Measurements from ENCODE around the gene EREG. TPM values are rescaled to one million over a fixed set of nuclear protein-coding genes. Genes with fewer than 3 reads are reported as not detected.

The EREG gene
- under 1 TPM in 1 of 2 donors, not detected in 1; 0.07 TPM for total RNA-seq

GRCh38 chr4:74364652-74365491 lies at the start of gene EREG:
TSS of gene EREG (plus strand) at chr4:74365145. CDS start at chr4:74365309, 164 bp downstream.
- no peaks in the 10 kb centered on the region for H3K9me3 Mint-ChIP-seq
- DNase-seq (ENCODE audit: low spot score in 2 of 2), result peak in 1 of 2 donors; percentile 33

GRCh38 chr4:74315376-74315775 lies 49.6 kb upstream of the EREG start:
- Mint-ChIP-seq H3K27ac (no peak overlapping the region), H3K9me3 (no peaks in the 10 kb centered on the region), H3K36me3 (no peaks in the 10 kb centered on the region)
- ATAC-seq (no peak), DNase-seq (ENCODE audit: low spot score in 2 of 2) (no peak)

More at GRCh38 chr4:74364652-74365491, at the start of gene EREG:
- no peak within 1 kb of the TSS for H3K27ac Mint-ChIP-seq
- ATAC-seq, result peak; percentile 74 to 82
- H3K36me3 Mint-ChIP-seq, result no peaks in the 10 kb centered on the region

GRCh38 chr4:74316397-74316796 lies 48.5 kb upstream of the EREG start:
- ATAC-seq, result no peak
- no peaks in the 10 kb centered on the region for H3K36me3 Mint-ChIP-seq
- H3K9me3 Mint-ChIP-seq, result no peaks in the 10 kb centered on the region
- no peak for DNase-seq (ENCODE audit: low spot score in 2 of 2)
- H3K27ac Mint-ChIP-seq, result no peak overlapping the region

- DNase-seq (ENCODE audit: low spot score in 2 of 2) (no peak), ATAC-seq (no peak)
- no peak overlapping the region for H3K27ac Mint-ChIP-seq
- no peaks in the 10 kb centered on the region for H3K36me3 Mint-ChIP-seq
- no peaks in the 10 kb centered on the region for H3K9me3 Mint-ChIP-seq
These were observed 47.2 kb upstream of the EREG start for GRCh38 chr4:74317616-74318246.

GRCh38 chr4:74318276-74318675 lies 46.7 kb upstream of the EREG start:
- Mint-ChIP-seq H3K36me3 (no peaks in the 10 kb centered on the region), H3K27ac (no peak overlapping the region), H3K9me3 (no peaks in the 10 kb centered on the region)
- ATAC-seq, result no peak
- DNase-seq (ENCODE audit: low spot score in 2 of 2), result no peak

GRCh38 chr4:74319470-74319869 lies 45.5 kb upstream of the EREG start:
- Mint-ChIP-seq H3K27ac (no peak overlapping the region), H3K36me3 (no peaks in the 10 kb centered on the region), H3K9me3 (no peaks in the 10 kb centered on the region)
- DNase-seq (ENCODE audit: low spot score in 2 of 2) (no peak), ATAC-seq (no peak)

- no peaks in the 10 kb centered on the region for H3K9me3 Mint-ChIP-seq
- peak in 1 of 2 donors; percentile 28 for DNase-seq (ENCODE audit: low spot score in 2 of 2)
These were observed 44.3 kb upstream of the EREG start for GRCh38 chr4:74320559-74321118.

GRCh38 chr4:74322301-74322700 lies 42.6 kb upstream of the EREG start:
- Mint-ChIP-seq H3K27ac (no peak overlapping the region), H3K9me3 (no peaks in the 10 kb centered on the region), H3K36me3 (no peaks in the 10 kb centered on the region)
- ATAC-seq, result no peak
- DNase-seq (ENCODE audit: low spot score in 2 of 2), result no peak

More at GRCh38 chr4:74320559-74321118, 44.3 kb upstream of the EREG start:
- ATAC-seq, result peak; percentile 73 to 99
- H3K27ac Mint-ChIP-seq, result no peak overlapping the region
- no peaks in the 10 kb centered on the region for H3K36me3 Mint-ChIP-seq

GRCh38 chr4:74323663-74324062 lies 41.3 kb upstream of the EREG start:
- ATAC-seq (no peak), DNase-seq (ENCODE audit: low spot score in 2 of 2) (no peak)
- H3K36me3 Mint-ChIP-seq, result no peaks in the 10 kb centered on the region

GRCh38 chr4:74324262-74324661 lies 40.7 kb upstream of the EREG start:
- Mint-ChIP-seq H3K27ac (no peak overlapping the region), H3K9me3 (no peaks in the 10 kb centered on the region), H3K36me3 (no peaks in the 10 kb centered on the region)
- no peak for ATAC-seq
- no peak for DNase-seq (ENCODE audit: low spot score in 2 of 2)

More at GRCh38 chr4:74323663-74324062, 41.3 kb upstream of the EREG start:
- Mint-ChIP-seq H3K9me3 (no peaks in the 10 kb centered on the region), H3K27ac (no peak overlapping the region)

GRCh38 chr4:74325886-74326285 lies 39.1 kb upstream of the EREG start:
- H3K27ac Mint-ChIP-seq, result no peak overlapping the region
- ATAC-seq (no peak), DNase-seq (ENCODE audit: low spot score in 2 of 2) (no peak)
- no peaks in the 10 kb centered on the region for H3K36me3 Mint-ChIP-seq
- no peaks in the 10 kb centered on the region for H3K9me3 Mint-ChIP-seq

GRCh38 chr4:74327762-74328161 lies 37.2 kb upstream of the EREG start:
- Mint-ChIP-seq H3K9me3 (no peaks in the 10 kb centered on the region), H3K36me3 (no peaks in the 10 kb centered on the region), H3K27ac (no peak overlapping the region)
- no peak for ATAC-seq
- no peak for DNase-seq (ENCODE audit: low spot score in 2 of 2)

- Mint-ChIP-seq H3K27ac (no peak overlapping the region), H3K36me3 (no peaks in the 10 kb centered on the region)
- no peak for ATAC-seq
These were observed 36.4 kb upstream of the EREG start for GRCh38 chr4:74328501-74328900.

GRCh38 chr4:74329307-74329706 lies 35.6 kb upstream of the EREG start:
- no peaks in the 10 kb centered on the region for H3K9me3 Mint-ChIP-seq
- no peaks in the 10 kb centered on the region for H3K36me3 Mint-ChIP-seq
- no peak for DNase-seq (ENCODE audit: low spot score in 2 of 2)
- H3K27ac Mint-ChIP-seq, result no peak overlapping the region
- ATAC-seq, result no peak

More at GRCh38 chr4:74328501-74328900, 36.4 kb upstream of the EREG start:
- no peak for DNase-seq (ENCODE audit: low spot score in 2 of 2)
- H3K9me3 Mint-ChIP-seq, result no peaks in the 10 kb centered on the region

- ATAC-seq, result no peak
- H3K27ac Mint-ChIP-seq, result no peak overlapping the region
- no peak for DNase-seq (ENCODE audit: low spot score in 2 of 2)
- H3K36me3 Mint-ChIP-seq, result no peaks in the 10 kb centered on the region
- no peaks in the 10 kb centered on the region for H3K9me3 Mint-ChIP-seq
These were observed 34.6 kb upstream of the EREG start for GRCh38 chr4:74330295-74330750.

GRCh38 chr4:74331252-74331651 lies 33.7 kb upstream of the EREG start:
- DNase-seq (ENCODE audit: low spot score in 2 of 2) (no peak), ATAC-seq (no peak)
- Mint-ChIP-seq H3K36me3 (no peaks in the 10 kb centered on the region), H3K27ac (no peak overlapping the region), H3K9me3 (no peaks in the 10 kb centered on the region)

GRCh38 chr4:74331944-74332343 lies 33.0 kb upstream of the EREG start:
- ATAC-seq (no peak), DNase-seq (ENCODE audit: low spot score in 2 of 2) (no peak)
- H3K27ac Mint-ChIP-seq, result no peak overlapping the region
- H3K36me3 Mint-ChIP-seq, result no peaks in the 10 kb centered on the region
- no peaks in the 10 kb centered on the region for H3K9me3 Mint-ChIP-seq
